ENCODE data around the gene TECPR2.

Gene TECPR2

DNA sequence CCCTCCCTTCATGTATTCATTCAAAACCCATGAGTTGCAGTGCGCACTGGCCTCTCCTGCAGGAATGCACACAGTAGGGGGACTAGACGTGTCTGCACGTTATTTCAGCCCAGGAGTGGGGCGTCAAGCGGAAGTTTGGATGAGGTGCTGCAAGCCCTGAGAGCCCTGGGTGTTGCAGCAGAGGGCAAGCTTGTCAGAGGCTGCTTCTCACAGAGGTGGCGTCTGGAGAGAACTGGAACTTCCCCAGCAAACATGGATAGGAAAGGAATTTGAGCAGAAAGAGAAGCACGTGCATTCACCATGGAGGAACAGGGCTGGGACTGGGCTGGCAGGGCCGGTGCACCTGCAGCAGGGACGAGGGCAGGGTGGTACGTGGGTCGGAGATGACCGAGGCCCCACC lies 64.9 kb downstream of the TECPR2 start:
- no peak for DNase-seq

DNA sequence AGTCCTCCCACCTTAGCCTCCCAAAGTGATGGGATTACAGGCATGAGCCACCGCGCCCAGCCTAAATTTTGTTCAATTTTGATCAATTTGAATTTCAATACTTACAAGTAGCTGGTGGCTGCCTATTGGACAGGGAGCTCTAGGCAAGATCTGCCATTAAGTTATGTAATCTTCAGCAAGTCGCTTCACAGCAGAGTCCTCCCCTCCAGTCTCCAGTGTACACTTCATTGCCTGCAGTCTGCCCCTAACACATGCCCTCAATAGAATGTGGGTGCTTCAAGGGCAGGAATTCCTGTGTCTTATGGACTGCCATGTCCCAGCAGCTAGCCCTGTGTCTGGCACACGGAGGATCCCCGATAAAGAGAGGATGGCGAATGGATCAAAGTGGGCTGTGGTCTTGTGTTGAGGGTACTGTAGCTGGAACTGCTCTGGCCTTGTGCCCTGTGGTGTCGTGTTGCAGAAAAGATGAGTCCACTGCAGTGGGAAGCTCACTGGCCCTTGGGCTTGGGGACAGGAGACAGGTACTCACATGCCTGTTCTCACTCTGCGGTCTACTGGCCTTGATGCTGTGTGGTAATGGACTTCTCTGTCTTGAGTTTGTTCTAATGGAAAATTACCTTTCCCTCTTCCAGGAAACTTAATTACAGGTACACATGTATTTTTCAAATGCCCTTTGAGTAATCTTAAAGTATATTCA lies 67.6 kb downstream of the TECPR2 start:
- DNase-seq = no peak

DNA sequence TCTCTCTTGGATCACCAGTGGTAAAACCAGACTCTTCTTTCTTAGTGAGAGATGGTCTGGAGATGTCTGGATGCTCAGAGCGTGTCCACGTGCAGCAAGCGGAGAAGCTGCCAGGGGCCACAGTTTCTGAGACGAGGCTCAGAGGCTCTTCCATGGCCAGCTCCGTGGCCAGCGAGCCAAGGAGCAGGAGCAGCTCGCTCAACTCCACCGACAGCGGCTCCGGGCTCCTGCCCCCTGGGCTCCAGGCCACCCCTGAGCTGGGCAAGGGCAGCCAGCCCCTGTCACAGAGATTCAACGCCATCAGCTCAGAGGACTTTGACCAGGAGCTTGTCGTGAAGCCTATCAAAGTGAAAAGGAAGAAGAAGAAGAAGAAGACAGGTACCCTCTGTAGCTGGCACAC lies 69.0 kb downstream of the TECPR2 start:
- DNase-seq = no peak

DNA sequence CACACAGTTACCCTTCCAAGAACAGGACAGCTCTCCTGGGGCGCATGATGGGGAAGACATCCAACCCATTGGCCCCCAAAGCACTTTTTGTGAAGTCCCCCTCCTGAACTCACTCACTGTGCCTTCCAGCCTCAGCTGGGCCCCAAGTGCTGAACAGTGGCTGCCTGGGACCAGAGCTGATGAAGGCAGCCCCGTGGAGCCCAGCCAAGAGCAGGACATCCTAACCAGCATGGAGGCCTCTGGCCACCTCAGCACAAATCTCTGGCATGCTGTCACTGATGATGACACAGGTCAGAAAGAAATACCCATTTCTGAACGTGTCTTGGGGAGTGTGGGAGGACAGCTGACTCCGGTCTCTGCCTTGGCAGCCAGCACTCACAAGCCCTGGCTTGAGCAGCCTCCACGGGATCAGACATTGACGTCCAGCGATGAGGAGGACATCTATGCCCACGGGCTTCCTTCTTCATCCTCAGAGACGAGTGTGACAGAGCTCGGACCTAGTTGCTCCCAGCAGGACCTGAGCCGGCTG lies 72.0 kb downstream of the TECPR2 start:
- DNase-seq = no peak

DNA sequence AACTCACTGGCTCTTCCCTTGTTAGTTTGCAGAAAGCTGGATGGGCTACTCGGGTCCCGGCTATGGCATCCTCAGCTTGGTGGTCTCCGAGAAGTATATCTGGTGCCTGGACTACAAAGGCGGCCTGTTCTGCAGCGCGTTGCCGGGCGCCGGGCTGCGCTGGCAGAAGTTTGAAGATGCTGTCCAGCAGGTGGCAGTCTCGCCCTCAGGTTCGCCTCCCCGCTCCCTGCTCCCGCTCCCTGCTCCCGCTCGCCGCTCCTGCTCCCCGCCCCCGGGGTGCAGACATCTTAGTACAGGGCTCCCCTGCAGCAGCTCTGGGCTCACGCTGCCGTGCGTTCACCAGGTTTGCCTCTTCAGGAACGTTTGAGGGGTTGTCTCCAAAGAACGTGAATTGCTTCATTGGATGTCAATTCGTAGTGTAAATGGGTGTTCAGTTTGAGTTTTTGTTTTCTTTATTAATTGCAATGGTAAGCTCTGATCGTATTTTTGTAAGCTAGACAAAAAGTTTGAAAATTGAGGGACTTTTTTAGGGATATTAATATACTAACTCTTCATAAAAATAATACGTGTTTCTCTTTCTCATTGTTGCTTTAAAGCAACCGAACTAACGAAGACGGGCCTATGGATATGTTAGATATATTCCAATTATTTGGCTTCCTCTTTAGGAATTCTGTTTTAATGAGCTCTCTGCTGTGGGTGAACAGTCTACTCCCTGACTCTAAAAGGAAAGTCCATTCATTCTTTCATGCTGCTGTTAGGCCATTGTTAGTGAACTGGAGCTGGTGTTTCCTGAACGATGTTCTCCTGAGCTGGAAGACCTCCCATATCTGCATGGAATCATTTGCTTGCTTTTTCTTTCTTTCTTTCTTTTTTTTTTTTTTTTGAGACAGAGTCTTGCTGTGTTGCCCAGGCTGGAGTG lies 75.5 kb downstream of the TECPR2 start:
- DNase-seq = peak; percentile 64

DNA sequence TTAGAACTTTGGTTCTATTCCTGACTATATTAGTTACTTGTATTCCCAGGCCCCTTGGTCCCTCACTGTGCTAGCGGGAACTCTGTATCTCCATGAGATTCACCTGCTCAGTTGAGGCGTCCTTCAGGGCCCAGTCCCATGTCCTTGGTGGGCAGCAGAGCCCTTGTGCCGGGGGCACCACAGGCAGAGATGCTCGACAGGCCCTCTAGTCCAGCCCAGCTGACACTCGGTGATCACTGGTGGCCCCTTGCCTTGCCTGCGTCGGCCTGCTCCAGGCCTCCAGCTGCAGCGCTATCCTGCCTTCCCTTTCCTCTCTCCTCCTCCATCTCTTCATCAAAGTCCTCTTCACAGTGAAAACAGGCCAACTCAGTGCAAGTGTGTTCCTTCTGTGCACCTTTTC lies 76.8 kb downstream of the TECPR2 start:
- no peak for DNase-seq

DNA sequence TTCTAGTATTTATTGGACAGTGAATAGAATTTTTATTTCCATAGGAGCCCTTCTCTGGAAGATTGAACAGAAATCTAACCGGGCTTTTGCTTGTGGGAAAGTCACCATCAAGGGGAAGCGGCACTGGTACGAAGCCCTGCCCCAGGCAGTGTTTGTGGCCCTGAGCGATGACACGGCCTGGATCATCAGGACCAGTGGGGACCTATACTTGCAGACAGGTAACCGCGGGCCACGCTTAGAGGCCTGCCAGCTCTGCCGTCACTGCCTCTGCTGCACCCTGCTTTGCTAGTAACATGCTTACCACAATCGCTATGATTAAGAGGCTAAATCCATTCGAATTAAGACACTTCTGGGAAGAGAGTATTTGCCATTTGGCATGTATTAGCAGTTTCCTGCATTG lies 77.7 kb downstream of the TECPR2 start:
- no peak for DNase-seq

DNA sequence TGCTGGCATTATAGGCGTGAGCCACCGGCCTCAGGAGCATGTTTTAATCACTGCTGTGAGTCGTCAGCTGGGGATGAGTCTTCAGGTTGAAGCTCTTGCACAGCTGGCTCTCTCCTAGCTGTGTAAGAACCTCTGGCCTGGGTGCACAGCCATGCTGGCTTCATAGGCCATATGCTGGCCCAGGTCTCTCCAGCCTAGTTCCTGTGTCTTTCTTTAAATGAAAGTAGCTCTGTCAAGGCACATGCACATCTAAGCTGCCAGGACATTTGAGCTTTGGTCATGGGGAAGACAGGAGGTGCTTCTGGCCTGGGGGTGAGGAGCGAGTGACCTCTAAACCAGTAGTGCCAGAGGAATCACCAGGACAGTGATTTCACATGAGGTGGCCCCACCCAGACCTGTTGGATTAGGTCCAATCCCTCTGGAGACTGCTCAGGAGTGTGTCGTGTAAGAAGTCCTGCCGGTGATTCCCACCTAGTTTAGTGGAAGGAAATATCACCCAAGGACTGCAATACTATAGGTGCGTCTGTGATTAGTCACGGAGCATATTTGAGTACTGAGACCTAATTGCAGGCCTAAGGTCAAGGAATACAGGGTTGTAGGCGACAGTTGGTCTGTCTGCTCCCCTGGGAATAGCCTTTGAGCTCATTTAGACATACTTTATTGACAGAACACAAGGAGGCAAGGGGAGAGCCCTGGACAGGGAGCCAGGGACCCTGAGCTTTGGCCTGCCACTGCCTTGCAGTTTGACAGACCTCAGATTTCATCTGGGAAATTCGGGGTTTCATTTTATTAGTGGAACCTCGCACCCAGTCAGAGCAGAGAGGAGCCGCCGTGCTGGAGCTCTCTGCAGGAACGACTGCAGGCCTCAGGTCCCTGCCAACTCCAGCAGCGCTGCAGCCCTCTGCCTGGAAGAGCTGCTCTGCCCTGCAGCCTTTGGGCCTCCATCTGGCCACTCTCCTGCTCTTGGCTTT lies 79.8 kb downstream of the TECPR2 start:
- DNase-seq = no peak

DNA sequence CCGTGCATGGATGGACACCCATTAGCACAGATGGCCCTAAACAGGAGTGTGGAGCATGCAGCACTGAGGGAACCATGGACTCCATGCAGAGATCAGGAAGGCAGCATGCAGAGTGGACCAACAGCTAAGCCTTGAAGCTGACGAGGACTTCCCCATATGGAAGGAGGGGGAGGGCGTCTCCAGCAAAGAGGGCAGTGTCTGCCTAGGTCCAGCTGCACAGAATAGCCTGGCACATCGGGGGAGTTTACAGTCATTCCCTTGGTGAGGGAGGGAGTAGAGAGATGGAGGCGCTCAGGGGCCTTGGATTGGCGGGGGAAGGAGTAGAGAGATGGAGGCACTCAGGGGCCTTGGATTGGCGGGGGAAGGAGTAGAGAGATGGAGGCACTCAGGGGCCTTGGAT lies 82.3 kb downstream of the TECPR2 start:
- no peak for DNase-seq

DNA sequence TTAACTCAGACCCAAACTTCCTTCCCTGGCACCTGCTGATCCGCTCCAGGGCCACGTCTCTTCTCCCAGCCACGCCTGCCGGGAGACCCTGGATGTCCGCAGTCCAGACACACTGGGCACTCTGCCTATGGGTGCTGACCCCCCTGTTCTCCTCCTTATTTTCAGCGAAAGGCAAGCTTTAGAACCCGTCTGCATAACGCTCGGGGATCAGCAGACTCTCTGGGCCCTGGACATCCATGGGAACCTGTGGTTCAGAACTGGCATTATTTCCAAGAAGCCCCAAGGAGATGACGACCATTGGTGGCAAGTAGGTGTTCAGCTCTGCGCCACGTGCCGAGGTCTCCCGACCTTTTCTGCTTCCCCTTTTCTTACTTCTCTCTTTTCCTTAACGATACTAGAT lies 82.9 kb downstream of the TECPR2 start:
- DNase-seq = no peak

DNA sequence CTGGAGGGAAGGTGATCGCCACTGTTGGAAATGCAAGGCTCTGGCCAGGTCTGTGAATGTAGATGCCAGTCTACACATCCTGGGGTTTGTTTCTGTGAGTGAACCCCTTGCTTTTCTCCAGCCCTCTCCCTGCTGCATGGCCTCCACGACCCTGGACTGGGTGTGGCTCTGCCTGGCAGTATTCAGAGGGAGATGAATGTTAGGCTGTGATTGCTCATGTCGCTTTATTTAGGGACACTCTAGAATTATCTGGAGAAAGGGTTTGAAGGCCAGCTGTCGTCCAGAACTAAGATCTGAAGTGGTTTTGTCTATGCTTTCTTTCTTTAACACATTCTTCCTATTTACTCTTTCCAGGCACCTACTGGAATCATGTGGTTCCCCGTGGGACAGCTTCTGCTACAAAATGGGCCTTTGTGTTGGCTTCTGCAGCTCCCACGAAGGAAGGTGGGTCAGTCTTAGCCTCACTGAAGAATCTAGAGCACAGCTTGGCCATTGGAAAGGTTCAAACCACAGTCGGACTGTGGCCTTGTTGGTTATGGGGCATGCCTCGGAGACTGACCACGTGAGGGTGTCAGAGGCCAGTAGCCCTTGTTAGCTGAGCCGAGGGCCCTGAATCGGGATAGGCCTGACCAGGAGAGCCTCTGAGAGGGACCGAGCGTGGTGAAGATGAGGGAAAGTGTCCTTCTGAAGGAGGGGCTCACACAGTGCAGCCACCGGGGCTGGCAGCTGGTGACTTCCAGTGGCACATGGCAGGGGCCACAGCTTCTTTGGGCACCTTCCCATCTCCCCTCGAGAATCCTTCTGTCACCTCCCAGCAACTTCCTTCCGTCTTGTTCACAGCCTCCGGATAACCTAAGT lies 87.7 kb downstream of the TECPR2 start:
- no peak for DNase-seq

DNA sequence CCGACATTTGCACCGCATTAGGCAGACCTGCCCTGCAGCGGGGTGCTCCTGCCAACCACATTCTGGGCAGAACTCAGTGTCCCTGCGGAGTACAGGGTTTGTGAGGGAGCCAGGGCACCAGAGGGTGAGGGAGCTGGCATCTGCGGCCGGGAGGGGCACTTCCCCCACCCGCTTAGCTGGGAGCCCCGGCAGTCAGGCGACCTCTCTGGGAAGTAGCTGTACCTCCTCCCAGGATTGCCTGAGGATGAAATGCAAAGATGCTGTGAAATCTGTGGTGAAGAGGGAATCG lies 88.3 kb downstream of the TECPR2 start:
- DNase-seq = no peak

DNA sequence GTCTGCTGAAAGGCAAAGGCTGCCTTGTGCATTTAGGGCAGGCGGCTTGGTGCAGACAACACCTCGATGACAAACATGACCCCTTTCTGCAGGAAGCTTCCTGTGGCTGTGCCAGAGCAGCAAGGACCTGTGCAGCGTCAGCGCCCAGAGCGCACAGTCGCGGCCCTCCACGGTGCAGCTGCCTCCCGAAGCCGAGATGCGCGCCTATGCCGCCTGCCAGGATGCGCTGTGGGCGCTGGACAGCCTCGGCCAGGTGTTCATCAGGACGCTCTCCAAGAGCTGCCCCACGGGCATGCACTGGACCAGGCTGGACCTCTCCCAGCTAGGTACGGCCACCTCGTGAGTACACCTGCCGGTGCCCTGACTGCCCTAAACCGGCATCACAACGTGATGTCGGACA lies 89.6 kb downstream of the TECPR2 start:
- DNase-seq = no peak

DNA sequence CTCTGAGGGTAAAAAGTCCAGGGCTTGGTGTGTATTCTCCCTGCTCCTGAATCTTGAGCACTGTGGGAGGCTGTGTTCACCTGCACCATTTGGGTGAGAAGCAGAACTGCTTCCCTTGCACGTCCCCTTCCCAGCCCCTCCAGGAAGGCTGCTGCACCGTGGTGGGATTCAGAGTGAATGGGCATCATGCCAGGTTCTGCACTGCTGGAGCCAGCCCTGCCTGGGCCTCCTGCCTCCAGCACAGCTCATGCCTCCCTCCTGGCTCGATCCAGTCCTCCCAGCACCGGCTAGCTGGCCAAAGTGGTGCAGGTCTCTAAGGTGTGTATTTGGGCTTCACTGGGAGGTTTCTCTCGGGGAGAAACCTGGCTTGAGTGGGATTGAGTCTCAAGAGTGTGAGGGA lies 92.0 kb downstream of the TECPR2 start:
- DNase-seq = no peak

DNA sequence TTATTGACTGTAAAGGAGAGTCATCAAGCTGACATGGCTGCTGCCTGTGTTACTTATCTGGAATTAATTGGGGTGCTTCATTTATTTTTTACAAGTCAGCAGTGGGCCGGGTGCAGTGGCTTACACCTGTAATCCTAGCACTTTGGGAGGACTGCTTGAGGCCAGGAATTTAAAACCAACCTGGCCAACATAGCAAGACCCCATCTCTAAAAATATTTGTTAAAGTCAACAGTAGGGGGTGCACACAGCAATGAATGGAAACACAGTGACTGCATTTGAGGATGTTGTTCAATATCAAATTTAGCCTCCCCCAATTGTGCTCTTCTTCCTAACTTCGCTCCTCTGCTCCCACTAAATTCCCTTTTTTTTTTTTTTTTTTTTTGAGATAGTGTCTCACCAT lies 94.8 kb downstream of the TECPR2 start:
- no peak for DNase-seq

DNA sequence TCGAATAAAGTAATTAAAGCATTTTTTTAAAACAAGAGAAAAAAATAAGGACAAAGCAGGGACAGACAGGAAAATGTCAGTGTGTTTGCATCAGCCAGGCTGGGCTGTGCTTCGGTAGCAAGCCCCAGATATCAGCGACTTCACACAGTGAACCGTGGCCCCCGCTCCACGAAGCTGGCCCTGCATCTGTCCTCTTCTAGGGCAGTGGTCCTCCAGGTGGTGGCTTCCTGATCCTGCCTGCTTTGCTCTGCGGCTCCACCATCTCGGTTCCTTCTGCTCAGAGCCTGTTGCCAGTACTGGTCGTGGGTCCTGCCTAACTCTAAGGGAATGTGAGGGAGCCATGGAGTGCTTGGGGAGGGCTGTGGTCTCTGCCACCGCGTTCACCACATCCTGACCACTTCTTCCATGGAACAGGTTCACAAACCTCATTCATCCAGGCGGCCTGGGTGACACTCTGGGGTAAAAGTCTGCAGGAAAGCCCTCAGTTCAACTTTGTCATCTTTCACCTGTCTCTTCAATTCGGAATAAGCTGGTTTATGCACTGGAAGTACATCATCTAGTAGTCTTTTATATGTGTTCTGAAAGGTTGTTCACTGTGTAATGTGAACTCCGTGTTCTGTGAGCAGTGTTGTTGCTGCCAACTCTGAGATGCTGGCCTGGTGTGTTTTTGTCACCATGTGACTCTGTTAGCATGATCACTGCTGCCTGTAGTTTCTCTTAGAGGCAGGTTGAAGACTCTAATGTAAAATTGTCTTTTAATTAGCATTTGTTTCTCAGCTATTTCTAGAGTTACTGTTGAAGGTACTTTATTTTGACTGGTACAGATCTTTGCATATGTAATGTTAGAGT lies 99.0 kb downstream of the TECPR2 start:
- DNase-seq = no peak

DNA sequence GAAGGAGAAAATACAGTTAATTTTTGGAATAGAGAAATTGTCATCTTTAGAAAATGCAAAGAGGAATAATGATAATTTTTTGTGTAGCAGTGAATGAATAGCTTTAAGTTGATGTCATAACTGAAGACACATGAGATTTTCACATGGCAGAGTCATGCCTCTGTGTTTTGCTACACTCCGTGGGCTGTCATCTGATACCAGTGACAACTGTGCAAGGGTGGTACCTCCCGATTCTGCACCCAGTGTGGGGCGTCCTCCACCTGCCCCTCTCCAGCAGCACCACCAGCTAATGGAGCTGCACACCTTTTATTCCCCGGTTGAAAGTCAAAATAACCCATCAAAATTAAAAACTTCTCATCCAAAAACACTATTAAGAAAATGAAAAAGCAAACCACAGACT lies 99.7 kb downstream of the TECPR2 start:
- no peak for DNase-seq

DNA sequence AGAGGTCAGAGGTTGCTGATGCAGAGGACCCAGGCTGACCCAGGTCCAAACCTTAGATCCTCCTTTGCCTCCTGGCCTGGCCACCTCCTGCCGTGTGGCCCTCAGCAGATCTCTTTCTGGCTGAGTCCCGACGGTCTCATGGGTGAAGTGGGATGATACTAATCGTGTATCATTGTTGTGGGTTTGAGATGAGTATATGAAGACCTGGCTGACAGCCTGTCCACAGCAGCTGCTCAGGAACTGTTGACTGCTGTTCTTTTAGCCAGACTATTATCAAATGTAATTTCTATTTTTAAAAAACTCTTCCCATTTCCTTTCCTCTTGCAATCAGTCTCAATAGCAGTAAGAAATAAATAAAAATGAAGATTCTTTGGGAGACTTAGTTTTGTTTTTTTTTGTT lies 101.3 kb downstream of the TECPR2 start:
- DNase-seq = no peak

DNA sequence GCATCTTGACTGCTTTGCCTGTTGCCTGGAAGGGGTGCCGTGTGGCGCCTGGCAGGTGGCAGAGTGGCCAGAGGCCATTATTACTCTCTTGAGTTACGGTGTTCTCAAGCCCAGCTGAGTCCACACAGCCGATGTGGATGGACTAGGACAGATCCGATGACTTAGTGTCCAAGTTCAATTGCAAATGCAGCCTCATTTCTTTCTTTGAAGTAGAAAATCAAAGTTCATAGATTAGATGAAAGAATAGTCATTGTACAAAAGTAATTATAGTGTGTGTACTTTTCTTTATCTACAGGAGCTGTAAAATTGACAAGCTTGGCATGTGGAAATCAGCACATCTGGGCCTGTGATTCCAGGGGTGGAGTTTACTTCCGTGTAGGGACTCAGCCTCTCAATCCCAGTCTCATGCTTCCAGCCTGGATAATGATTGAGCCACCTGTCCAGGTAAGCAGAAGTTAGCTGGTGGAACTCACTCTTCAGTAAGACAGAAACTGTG lies 102.2 kb downstream of the TECPR2 start:
- DNase-seq = no peak

DNA sequence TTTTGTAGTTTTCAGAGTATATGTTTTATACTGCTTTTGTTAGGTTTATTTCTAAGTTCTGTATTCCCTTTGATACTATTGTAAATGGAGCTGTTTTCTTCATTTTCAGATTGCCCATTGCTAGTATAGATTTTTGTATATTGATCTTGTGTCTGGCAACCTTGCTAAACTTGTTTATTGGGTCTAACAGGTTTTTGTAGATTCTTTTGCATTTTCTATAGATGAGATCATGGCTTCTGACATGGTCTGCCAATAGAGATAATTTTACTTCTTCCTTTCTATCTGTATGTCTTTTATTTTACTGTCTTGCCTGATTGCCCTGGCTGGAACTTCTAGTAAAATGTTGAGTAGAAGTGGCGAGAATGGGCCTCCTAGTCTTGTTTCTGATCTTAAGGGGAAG lies 106.5 kb downstream of the TECPR2 start:
- no peak for DNase-seq
